A549 (cell line): ENCODE data around the gene USP38.

Experiments
- CEBPB ChIP-seq, 2 experiments: fragments of >200 bp in 1 of 2; sonication (Bioruptor Twin) in 1 of 2; formaldehyde crosslinking in 1 of 2; IDR thresholded peaks; 2 replicates each; pipeline ENCODE4 v1.6.1; 2012 to 2016
- CTCF ChIP-seq: fragments of >200 bp; sonication (Bioruptor Twin); formaldehyde crosslinking; IDR thresholded peaks from 3 replicates; pipeline ENCODE4 v1.5.1; 2016
- EHMT2 ChIP-seq: fragments of 200-600 bp; sonication (generic); IDR thresholded peaks from 2 replicates; pipeline ENCODE4 v1.6.1; 2016; ENCODE audit warnings: antibody characterized with exemption, low read depth, mild to moderate bottlenecking, moderate library complexity
- EP300 ChIP-seq, 2 experiments: fragments of >200 bp; sonication (Bioruptor Twin); formaldehyde crosslinking; IDR thresholded peaks; 2 replicates in 1 of 2; 3 replicates in 1 of 2; pipeline ENCODE4 v1.6.1; 2016 to 2017
- ESRRA ChIP-seq: fragments of 150-350 bp; IDR thresholded peaks from 2 replicates; pipeline ENCODE4 v1.6.1; 2014; ENCODE audit warnings: mild to moderate bottlenecking, low read length, borderline replicate concordance
- HDAC2 ChIP-seq: fragments of 200-600 bp; sonication (generic); IDR thresholded peaks from 2 replicates; pipeline ENCODE4 v1.6.1; 2016
- HEYL ChIP-seq: fragments of 250-450 bp; sonication (Bioruptor Pico); IDR thresholded peaks from 2 replicates; pipeline ENCODE4 v1.8.0; 2021; ENCODE audit warnings: mild to moderate bottlenecking, moderate library complexity
- RAD21 ChIP-seq, 2 experiments: fragments of >200 bp in 1 of 2; sonication (Bioruptor Twin) in 1 of 2; formaldehyde crosslinking in 1 of 2; IDR thresholded peaks in 1 of 2; conservative IDR thresholded peaks in 1 of 2; 2 replicates in 1 of 2; 3 replicates in 1 of 2; pipeline ENCODE4 v1.6.1; 2012 to 2018; ENCODE audit warnings: inconsistent platforms in 1 of 2
- REST ChIP-seq: fragments of 200-600 bp; sonication (generic); IDR thresholded peaks from 2 replicates; pipeline ENCODE4 v1.6.1; 2016; ENCODE audit warnings: antibody characterized with exemption, mild to moderate bottlenecking, moderate library complexity

- TF ChIP-seq REST, result no peak
- no peak for TF ChIP-seq RAD21 (conservative IDR thresholded peaks at IDR 0.05 in 1 of 2, IDR thresholded peaks at IDR 0.05 in 1 of 2)
- TF ChIP-seq CTCF, result no peak
- no peak for TF ChIP-seq CEBPB (IDR thresholded peaks at IDR 0.05)
- no peak for TF ChIP-seq EP300 (IDR thresholded peaks at IDR 0.05)
- no peak for TF ChIP-seq EHMT2
- no peak for TF ChIP-seq ESRRA
- no peak for TF ChIP-seq HEYL (CRISPR knock-in tag)
- TF ChIP-seq HDAC2, result no peak
These were observed 36.2 kb upstream of the USP38 start for GRCh38 chr4:143148521-143148920.
